PFSK-1 (cell line): Measurements from ENCODE around the gene PELO. TPM values are rescaled to one million over a fixed set of nuclear protein-coding genes. Genes with fewer than 3 reads are reported as not detected.

ENCODE experiments used
- FOXP2 ChIP-seq: optimal IDR thresholded peaks from 2 replicates; pipeline ENCODE3; 2011; ENCODE audit warnings: borderline replicate concordance, control low read depth, inconsistent platforms; ENCODE audit not compliant: insufficient read depth; ENCODE audit errors: extremely low read length, extremely low read depth
- POLR2AphosphoS5 ChIP-seq: IDR thresholded peaks from 2 replicates; pipeline ENCODE4 v1.6.1; 2012; ENCODE audit warnings: low read depth, mild to moderate bottlenecking, control low read depth, low read length, moderate library complexity
- REST ChIP-seq, 2 experiments: IDR thresholded peaks; 2 replicates each; pipeline versions ENCODE4 v1.6.1 to v1.8.0; 2011 to 2012; ENCODE audit warnings: low read depth in 2 of 2, low read length in 2 of 2, control low read depth in 1 of 2, inconsistent platforms in 1 of 2, mild to moderate bottlenecking in 1 of 2, moderate library complexity in 1 of 2; ENCODE audit not compliant: insufficient read depth in 1 of 2
- SIN3A ChIP-seq: IDR thresholded peaks from 2 replicates; pipeline ENCODE4 v1.6.1; 2012; ENCODE audit warnings: mild to moderate bottlenecking, low read length, moderate library complexity, borderline replicate concordance; ENCODE audit not compliant: insufficient read depth
- TAF1 ChIP-seq: IDR thresholded peaks from 2 replicates; pipeline ENCODE4 v1.6.1; 2012; ENCODE audit warnings: low read length, control low read depth, borderline replicate concordance; ENCODE audit not compliant: insufficient read depth
- polyA plus RNA-seq: library from polyadenylated mRNA; unstranded; fragments of >200 nt; gene quantifications from one replicate; pipeline ENCODE4 v1.2.1, GENCODE V29; 2012; ENCODE audit warnings: low read depth, missing spikeins; ENCODE audit not compliant: insufficient read length

Gene PELO
- 17.3 TPM for polyA plus RNA-seq

- TF ChIP-seq TAF1, result no peak
- no peak for TF ChIP-seq SIN3A
- TF ChIP-seq FOXP2, result no peak
- no peak for TF ChIP-seq REST (IDR thresholded peaks at IDR 0.05; ENCODE audit: insufficient read depth in 1 of 2, low read depth in 2 of 2, low read length in 2 of 2)
- TF ChIP-seq POLR2AphosphoS5, result no peak
Measured at GRCh38 chr5:52787600-52788504, at the start of gene PELO, which contains the start of gene ITGA1. Gene PELO (plus strand): TSS chr5:52787916. CDS start chr5:52800395, 12,479 bp downstream. Gene ITGA1 (plus strand): TSS chr5:52787916. CDS start chr5:52788354, 438 bp downstream.

- TF ChIP-seq TAF1 (no peak), POLR2AphosphoS5 (no peak), REST (IDR thresholded peaks at IDR 0.05; ENCODE audit: insufficient read depth in 1 of 2, low read depth in 2 of 2, low read length in 2 of 2) (no peak), SIN3A (no peak), FOXP2 (no peak)
Measured at GRCh38 chr5:52738095-52738506, 49.6 kb upstream of the PELO start.

- TF ChIP-seq POLR2AphosphoS5 (no peak), REST (IDR thresholded peaks at IDR 0.05; ENCODE audit: insufficient read depth in 1 of 2, low read depth in 2 of 2, low read length in 2 of 2) (no peak), SIN3A (no peak), FOXP2 (no peak), TAF1 (no peak)
Measured at GRCh38 chr5:52740007-52740406, 47.7 kb upstream of the PELO start.

GRCh38 chr5:52743012-52743411 lies 44.7 kb upstream of the PELO start:
- TF ChIP-seq TAF1, result no peak
- no peak for TF ChIP-seq POLR2AphosphoS5
- no peak for TF ChIP-seq REST (IDR thresholded peaks at IDR 0.05; ENCODE audit: insufficient read depth in 1 of 2, low read depth in 2 of 2, low read length in 2 of 2)
- TF ChIP-seq SIN3A, result no peak
